Measurements from ENCODE around the gene ZFP1.

The ZFP1 gene

DNA sequence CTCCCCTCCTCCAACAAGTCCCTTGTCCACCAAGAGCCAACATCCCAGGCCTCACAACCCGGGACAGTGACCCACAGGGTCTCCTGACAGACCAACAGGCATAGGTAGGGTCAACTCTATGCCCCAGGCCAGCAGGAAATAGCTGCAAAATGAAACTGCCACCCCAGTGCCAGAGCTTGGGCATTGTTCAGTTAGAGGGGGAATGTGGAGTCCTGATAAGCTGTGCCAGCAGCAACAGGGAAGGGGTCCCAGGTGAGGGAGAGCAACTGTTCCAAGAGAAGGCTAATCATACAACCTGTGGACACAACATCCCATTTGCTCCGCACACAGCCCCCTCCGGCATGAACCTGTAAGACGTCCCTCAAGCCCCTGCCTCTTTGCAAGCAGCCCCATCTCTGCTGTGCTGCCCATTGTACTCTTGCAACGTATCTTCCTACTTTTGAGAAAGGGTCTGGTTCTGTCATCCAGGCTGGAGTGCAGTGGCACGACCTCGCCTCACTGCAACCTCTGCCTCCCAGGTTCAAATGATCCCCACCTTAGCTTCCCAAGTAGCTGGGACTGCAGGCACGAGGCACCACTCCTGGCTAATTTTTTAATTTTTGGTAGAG lies 41.4 kb downstream of the ZFP1 start:
- TF ChIP-seq CTCF (IDR thresholded peaks at IDR 0.05; ENCODE audit: borderline replicate concordance, extremely low read depth, low read length, poor library complexity, severe bottlenecking) (no peak), EZH2 (IDR thresholded peaks at IDR 0.05; ENCODE audit: borderline replicate concordance, low read depth, low read length, severe bottlenecking) (no peak)

DNA sequence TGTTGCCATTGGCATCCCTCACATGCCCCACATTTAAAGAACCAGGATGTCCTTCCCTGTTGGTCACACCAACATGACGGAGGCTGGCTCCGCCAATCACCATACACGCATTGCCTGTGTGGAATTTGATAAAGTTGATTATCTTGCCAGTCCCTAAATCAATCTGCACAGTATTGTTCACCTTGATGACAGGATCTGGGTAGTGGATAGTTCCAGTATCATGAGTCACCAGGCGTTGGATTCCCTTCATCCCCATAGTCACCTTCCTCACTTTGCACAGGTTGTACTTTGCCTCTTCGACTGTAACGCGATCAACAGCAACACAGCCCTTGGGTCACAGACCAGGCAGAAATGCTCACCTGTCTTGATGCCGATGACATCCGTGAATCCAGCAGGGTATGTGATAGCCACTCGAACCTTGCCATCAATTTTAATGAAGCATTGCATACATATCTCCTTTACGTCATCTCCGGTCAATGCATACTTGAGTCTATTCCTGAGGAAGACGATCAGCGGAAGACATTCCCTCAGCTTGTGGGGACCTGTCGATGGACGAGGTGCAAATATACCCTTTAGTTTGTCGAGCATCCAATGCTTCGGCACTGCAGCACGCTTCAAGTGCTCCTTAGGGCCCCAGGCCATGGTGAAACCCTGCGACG lies 44.4 kb downstream of the ZFP1 start:
- TF ChIP-seq EZH2 (IDR thresholded peaks at IDR 0.05; ENCODE audit: borderline replicate concordance, low read depth, low read length, severe bottlenecking): no peak
- no peak for TF ChIP-seq CTCF (IDR thresholded peaks at IDR 0.05; ENCODE audit: borderline replicate concordance, extremely low read depth, low read length, poor library complexity, severe bottlenecking)
- Histone ChIP-seq H4K20me1 (ENCODE audit: insufficient read depth, low read length) (no peaks in the 10 kb centered on the region), H3K27me3 (ENCODE audit: insufficient read depth, low read length, poor library complexity) (peaks cover 4% of the 10 kb centered on the region), H3K36me3 (ENCODE audit: insufficient read depth, low read length) (no peaks in the 10 kb centered on the region), H3K4me1 (ENCODE audit: insufficient read depth, low read length) (no peaks in the 10 kb centered on the region), H3K4me2 (ENCODE audit: insufficient read depth, low read length) (no peak overlapping the region), H3K4me3 (ENCODE audit: low read depth in 1 of 2, low read length in 2 of 2) (no peak overlapping the region), H2AFZ (ENCODE audit: low read depth, low read length) (no peak overlapping the region), H3K79me2 (ENCODE audit: insufficient read depth, low read length) (no peaks in the 10 kb centered on the region), H3K27ac (ENCODE audit: low read length) (no peak overlapping the region), H3K9me3 (ENCODE audit: insufficient read depth, low read length, severe bottlenecking) (no peaks in the 10 kb centered on the region), H3K9ac (ENCODE audit: low read depth, low read length) (no peak overlapping the region)
- ATAC-seq (ENCODE audit: insufficient read depth, low read depth): no peak
- no peak for DNase-seq

More for the DNA sequence above, 41.4 kb downstream of the ZFP1 start:
- no peaks in the 10 kb centered on the region for H3K36me3 ChIP-seq (ENCODE audit: insufficient read depth, low read length)
- H3K4me1 ChIP-seq (ENCODE audit: insufficient read depth, low read length): no peaks in the 10 kb centered on the region
- H3K4me2 ChIP-seq (ENCODE audit: insufficient read depth, low read length): no peak overlapping the region
- no peak overlapping the region for H3K4me3 ChIP-seq (ENCODE audit: low read depth in 1 of 2, low read length in 2 of 2)
- DNase-seq: no peak
- H3K27me3 ChIP-seq (ENCODE audit: insufficient read depth, low read length, poor library complexity): peaks cover 4% of the 10 kb centered on the region
- no peaks in the 10 kb centered on the region for H4K20me1 ChIP-seq (ENCODE audit: insufficient read depth, low read length)
- H3K79me2 ChIP-seq (ENCODE audit: insufficient read depth, low read length): no peaks in the 10 kb centered on the region
- H3K9ac ChIP-seq (ENCODE audit: low read depth, low read length): no peak overlapping the region
- no peak for ATAC-seq (ENCODE audit: insufficient read depth, low read depth)
- H3K9me3 ChIP-seq (ENCODE audit: insufficient read depth, low read length, severe bottlenecking): no peaks in the 10 kb centered on the region
- no peak overlapping the region for H3K27ac ChIP-seq (ENCODE audit: low read length)
- no peak overlapping the region for H2AFZ ChIP-seq (ENCODE audit: low read depth, low read length)

DNA sequence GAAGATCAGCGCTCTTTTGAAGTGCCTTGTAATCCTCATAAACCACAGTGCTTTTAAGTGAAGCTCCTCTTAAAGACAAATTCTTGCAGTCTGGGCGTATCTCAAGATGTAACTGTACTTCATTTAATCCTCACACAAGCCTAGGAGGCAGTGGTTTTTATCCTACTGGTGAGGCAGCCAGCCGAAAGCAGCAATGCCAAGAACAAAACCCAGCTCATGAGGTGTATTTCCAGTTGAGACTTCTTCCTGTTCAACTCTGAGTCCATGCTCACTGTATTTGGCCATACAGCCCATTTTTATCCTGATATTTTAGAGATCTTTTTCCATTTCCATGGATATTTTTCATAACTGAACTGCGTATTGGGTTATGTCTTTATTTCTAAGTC lies 44.9 kb downstream of the ZFP1 start:
- H3K27ac ChIP-seq (ENCODE audit: low read length): no peak overlapping the region
- H3K4me3 ChIP-seq (ENCODE audit: low read depth in 1 of 2, low read length in 2 of 2): no peak overlapping the region
- DNase-seq: no peak
- H3K27me3 ChIP-seq (ENCODE audit: insufficient read depth, low read length, poor library complexity): peaks cover 4% of the 10 kb centered on the region
- H3K9ac ChIP-seq (ENCODE audit: low read depth, low read length): no peak overlapping the region
- no peak overlapping the region for H2AFZ ChIP-seq (ENCODE audit: low read depth, low read length)
- no peak overlapping the region for H3K4me2 ChIP-seq (ENCODE audit: insufficient read depth, low read length)
- no peaks in the 10 kb centered on the region for H3K9me3 ChIP-seq (ENCODE audit: insufficient read depth, low read length, severe bottlenecking)
- TF ChIP-seq CTCF (IDR thresholded peaks at IDR 0.05; ENCODE audit: borderline replicate concordance, extremely low read depth, low read length, poor library complexity, severe bottlenecking) (no peak), EZH2 (IDR thresholded peaks at IDR 0.05; ENCODE audit: borderline replicate concordance, low read depth, low read length, severe bottlenecking) (no peak)
- H4K20me1 ChIP-seq (ENCODE audit: insufficient read depth, low read length): no peaks in the 10 kb centered on the region
- no peak for ATAC-seq (ENCODE audit: insufficient read depth, low read depth)
- no peaks in the 10 kb centered on the region for H3K36me3 ChIP-seq (ENCODE audit: insufficient read depth, low read length)
- H3K4me1 ChIP-seq (ENCODE audit: insufficient read depth, low read length): no peaks in the 10 kb centered on the region
- no peaks in the 10 kb centered on the region for H3K79me2 ChIP-seq (ENCODE audit: insufficient read depth, low read length)
